Measurements from ENCODE around the gene ASIP. TPM values are rescaled to one million over a fixed set of nuclear protein-coding genes. Genes with fewer than 3 reads are reported as not detected.

ASIP gene
- total RNA-seq, 1 experiment from 2014 or later: not detected

GRCh38 chr20:34264141-34264540 lies 22.9 kb downstream of the ASIP start:
- peaks cover 10% of the 10 kb centered on the region for H3K4me1 Mint-ChIP-seq (ENCODE audit: insufficient read depth, unreplicated experiment)
- no TSS peak for BruUV-seq (replicated peaks)
- H3K9me3 Mint-ChIP-seq (ENCODE audit: unreplicated experiment): no peaks in the 10 kb centered on the region
- no peaks in the 10 kb centered on the region for H3K27me3 Mint-ChIP-seq (ENCODE audit: insufficient read depth, unreplicated experiment)
- H3K4me3 Mint-ChIP-seq (ENCODE audit: unreplicated experiment): no peak overlapping the region
- ChIA-PET CTCF (interaction anchor here (0.6 to 1.1 kb wide), 4 partner anchors 8 to 107 kb away, joined by 3 to 4 read pairs (median 3); no protein-coding TSS in a partner anchor), POLR2A (no interaction called here)
- no peak for DNase-seq (ENCODE audit: unreplicated experiment)
- no peak overlapping the region for H3K27ac Mint-ChIP-seq (ENCODE audit: low read depth, unreplicated experiment)
- intact Hi-C loops (cut with micrococcal nuclease): no loop called here
- no peak for TF ChIP-seq CTCF (IDR thresholded peaks at IDR 0.05; ENCODE audit: unreplicated experiment)
- H3K36me3 Mint-ChIP-seq (ENCODE audit: insufficient read depth, unreplicated experiment): peaks cover 2% of the 10 kb centered on the region

- ChIA-PET CTCF (no interaction called here), POLR2A (no interaction called here)
- H3K4me3 Mint-ChIP-seq (ENCODE audit: unreplicated experiment): no peak overlapping the region
- H3K27ac Mint-ChIP-seq (ENCODE audit: low read depth, unreplicated experiment): peak overlapping the region; percentile 25
- H3K4me1 Mint-ChIP-seq (ENCODE audit: insufficient read depth, unreplicated experiment): no peaks in the 10 kb centered on the region
- no TSS peak for BruUV-seq (replicated peaks)
- intact Hi-C loops (cut with micrococcal nuclease): no loop called here
- DNase-seq (ENCODE audit: unreplicated experiment): no peak
- TF ChIP-seq CTCF (IDR thresholded peaks at IDR 0.05; ENCODE audit: unreplicated experiment): no peak
- peaks cover 8% of the 10 kb centered on the region for H3K36me3 Mint-ChIP-seq (ENCODE audit: insufficient read depth, unreplicated experiment)
- H3K27me3 Mint-ChIP-seq (ENCODE audit: insufficient read depth, unreplicated experiment): no peaks in the 10 kb centered on the region
- H3K9me3 Mint-ChIP-seq (ENCODE audit: unreplicated experiment): no peaks in the 10 kb centered on the region
Observed at GRCh38 chr20:34268145-34268544, 26.9 kb downstream of the ASIP start.

- ChIA-PET CTCF (no interaction called here), POLR2A (no interaction called here)
- peaks cover 15% of the 10 kb centered on the region for H3K36me3 Mint-ChIP-seq (ENCODE audit: insufficient read depth, unreplicated experiment)
- no peak for DNase-seq (ENCODE audit: unreplicated experiment)
- BruUV-seq (replicated peaks): no TSS peak
- no peak for TF ChIP-seq CTCF (IDR thresholded peaks at IDR 0.05; ENCODE audit: unreplicated experiment)
- no peaks in the 10 kb centered on the region for H3K4me1 Mint-ChIP-seq (ENCODE audit: insufficient read depth, unreplicated experiment)
- no peaks in the 10 kb centered on the region for H3K9me3 Mint-ChIP-seq (ENCODE audit: unreplicated experiment)
- no peak overlapping the region for H3K4me3 Mint-ChIP-seq (ENCODE audit: unreplicated experiment)
- no peaks in the 10 kb centered on the region for H3K27me3 Mint-ChIP-seq (ENCODE audit: insufficient read depth, unreplicated experiment)
- intact Hi-C loops (cut with micrococcal nuclease): no loop called here
- peak overlapping the region; percentile 25 for H3K27ac Mint-ChIP-seq (ENCODE audit: low read depth, unreplicated experiment)
Observed at GRCh38 chr20:34268851-34269636, 27.8 kb downstream of the ASIP start.

GRCh38 chr20:34269996-34270627 lies 28.9 kb downstream of the ASIP start:
- intact Hi-C loops (cut with micrococcal nuclease): no loop called here
- ChIA-PET CTCF (interaction anchor here (0.6 to 1.2 kb wide), 4 partner anchors 11 to 491 kb away, joined by 3 read pairs; no protein-coding TSS in a partner anchor), POLR2A (interaction anchor here (0.7 to 1.2 kb wide), 4 partner anchors 8 to 33 kb away, joined by 3 to 4 read pairs (median 3); partner anchors contain the start of gene AHCY)
- no peaks in the 10 kb centered on the region for H3K4me1 Mint-ChIP-seq (ENCODE audit: insufficient read depth, unreplicated experiment)
- TF ChIP-seq CTCF (IDR thresholded peaks at IDR 0.05; ENCODE audit: unreplicated experiment): no peak
- no peak overlapping the region for H3K4me3 Mint-ChIP-seq (ENCODE audit: unreplicated experiment)
- H3K36me3 Mint-ChIP-seq (ENCODE audit: insufficient read depth, unreplicated experiment): peaks cover 26% of the 10 kb centered on the region
- H3K27ac Mint-ChIP-seq (ENCODE audit: low read depth, unreplicated experiment): no peak overlapping the region
- no peaks in the 10 kb centered on the region for H3K9me3 Mint-ChIP-seq (ENCODE audit: unreplicated experiment)
- DNase-seq (ENCODE audit: unreplicated experiment): peak; percentile 78
- no peaks in the 10 kb centered on the region for H3K27me3 Mint-ChIP-seq (ENCODE audit: insufficient read depth, unreplicated experiment)
- no TSS peak for BruUV-seq (replicated peaks)
